ENCODE measurements around the gene EMC1.

GRCh38 chr1:19262744-19263143 is 11.4 kb upstream of the EMC1 start:
- no peak for TF ChIP-seq EZH2 (IDR thresholded peaks at IDR 0.05; ENCODE audit: borderline replicate concordance, low read depth, low read length, severe bottlenecking)
- TF ChIP-seq CTCF (IDR thresholded peaks at IDR 0.05; ENCODE audit: borderline replicate concordance, extremely low read depth, low read length, poor library complexity, severe bottlenecking) = no peak
